SK-N-SH (cell line): ENCODE measurements around the gene CABLES2. TPM values are rescaled to one million over a fixed set of nuclear protein-coding genes. Genes with fewer than 3 reads are reported as not detected.

Experiments used
- CTCF ChIA-PET: fragments of 300-600, 350-600 bp; formaldehyde crosslinking; extraction: SDS; loops from one replicate; lab custom pipeline; 2021; lab: Yijun Ruan, JAX
- POLR2A ChIA-PET: fragments of 350-600 bp; sonication (Branson Sonifier 250); formaldehyde crosslinking; extraction: SDS; loops from one replicate; lab custom pipeline; 2020; ENCODE audit warnings: antibody characterized with exemption, inconsistent platforms; lab: Yijun Ruan, JAX
- DNase-seq: peaks from one replicate; pipeline ENCODE4 v3.0.0; 2012
- H2AFZ ChIP-seq: fragments of 200-600 bp; sonication (generic); 2 replicates; pipeline ENCODE4 v1.8.1; 2016; ENCODE audit warnings: antibody characterized with exemption, mild to moderate bottlenecking, low read depth
- H3F3A ChIP-seq: fragments of 200-600 bp; sonication (generic); replicated peaks from 2 replicates; pipeline ENCODE3; 2016; ENCODE audit warnings: antibody characterized with exemption, mild to moderate bottlenecking; ENCODE audit not compliant: insufficient read depth
- H3K27ac ChIP-seq, 2 experiments: fragments of 200-500 bp in 1 of 2; fragments of 200-600 bp in 1 of 2; sonication (Bioruptor generic) in 1 of 2; sonication (generic), shearing (Covaris generic) in 1 of 2; 2 replicates each; pipeline versions ENCODE4 v1.5.1 to v1.6.1; 2014 to 2016; ENCODE audit warnings: low read depth in 2 of 2, inconsistent platforms in 1 of 2, low read length in 1 of 2, mild to moderate bottlenecking in 1 of 2, mixed read lengths in 1 of 2
- H3K27me3 ChIP-seq: fragments of 200-600 bp; sonication (generic), shearing (Covaris generic); 2 replicates; pipeline ENCODE4 v1.6.1; 2016; ENCODE audit warnings: mixed run types; ENCODE audit not compliant: insufficient read depth
- H3K36me3 ChIP-seq, 2 experiments: fragments of 200-500 bp in 1 of 2; fragments of 200-600 bp in 1 of 2; sonication (Bioruptor generic) in 1 of 2; sonication (generic) in 1 of 2; replicated peaks in 1 of 2; 2 replicates each; pipeline versions ENCODE3 to v1.5.1; 2014 to 2016; ENCODE audit warnings: low read length in 1 of 2, mild to moderate bottlenecking in 1 of 2; ENCODE audit not compliant: insufficient read depth in 2 of 2, control insufficient read depth in 1 of 2
- H3K4me1 ChIP-seq, 2 experiments: fragments of 200-500 bp in 1 of 2; fragments of 200-600 bp in 1 of 2; sonication (Bioruptor generic) in 1 of 2; sonication (generic), shearing (Covaris generic) in 1 of 2; 2 replicates each; pipeline versions ENCODE4 v1.5.1 to v1.6.1; 2014 to 2016; ENCODE audit warnings: low read depth in 1 of 2, low read length in 1 of 2, mixed run types in 1 of 2; ENCODE audit not compliant: insufficient read depth in 2 of 2, control insufficient read depth in 1 of 2
- H3K4me2 ChIP-seq: fragments of 200-600 bp; sonication (generic), shearing (Covaris generic); 2 replicates; pipeline ENCODE4 v1.6.1; 2017; ENCODE audit warnings: mixed run types
- H3K4me3 ChIP-seq, 2 experiments: fragments of 200-500 bp in 1 of 2; fragments of 200-600 bp in 1 of 2; sonication (Bioruptor generic) in 1 of 2; sonication (generic), shearing (Covaris generic) in 1 of 2; 2 replicates each; pipeline versions ENCODE4 v1.5.1 to v1.8.1; 2014 to 2016; ENCODE audit warnings: low read depth in 2 of 2, inconsistent platforms in 1 of 2, low read length in 1 of 2, mild to moderate bottlenecking in 1 of 2, mixed read lengths in 1 of 2, moderate library complexity in 1 of 2
- H3K79me2 ChIP-seq: fragments of 200-600 bp; sonication (generic); 2 replicates; pipeline ENCODE4 v1.8.1; 2017; ENCODE audit warnings: mild to moderate bottlenecking; ENCODE audit not compliant: insufficient read depth
- H3K9ac ChIP-seq: fragments of 200-600 bp; sonication (generic); 2 replicates; pipeline ENCODE4 v1.6.1; 2017; ENCODE audit warnings: mixed run types
- H3K9me2 ChIP-seq: fragments of 200-600 bp; sonication (generic); 2 replicates; pipeline ENCODE4 v1.6.1; 2017; ENCODE audit warnings: mixed run types
- H3K9me3 ChIP-seq: fragments of 200-600 bp; sonication (generic); 2 replicates; pipeline ENCODE4 v1.6.1; 2017; ENCODE audit warnings: mixed run types, mild to moderate bottlenecking, moderate library complexity
- H4K20me1 ChIP-seq: fragments of 200-600 bp; sonication (generic); 2 replicates; pipeline ENCODE4 v1.6.1; 2017; ENCODE audit warnings: mild to moderate bottlenecking, mixed run types; ENCODE audit not compliant: insufficient read depth
- CHD2 ChIP-seq: fragments of 150-350 bp; IDR thresholded peaks from 2 replicates; pipeline ENCODE4 v1.6.1; 2018; ENCODE audit warnings: low read length; ENCODE audit not compliant: partially characterized antibody
- ELF1 ChIP-seq: IDR thresholded peaks from 2 replicates; pipeline ENCODE4 v1.4.0; 2012
- EP300 ChIP-seq, 2 experiments: IDR thresholded peaks; 2 replicates each; pipeline versions ENCODE4 v1.4.0 to v1.6.1; 2012; ENCODE audit warnings: borderline replicate concordance in 1 of 2, low read depth in 1 of 2, low read length in 1 of 2
- EZH2phosphoT487 ChIP-seq: fragments of 200-600 bp; sonication (generic); IDR thresholded peaks from 2 replicates; pipeline ENCODE4 v1.6.1; 2017; ENCODE audit warnings: low read depth, mixed run types, mild to moderate bottlenecking, antibody characterized with exemption, moderate library complexity, borderline replicate concordance
- FOSL2 ChIP-seq: IDR thresholded peaks from 2 replicates; pipeline ENCODE4 v1.4.0; 2012; ENCODE audit warnings: low read depth, mild to moderate bottlenecking, moderate library complexity, borderline replicate concordance
- GATA2 ChIP-seq: sonication (generic); formaldehyde crosslinking; IDR thresholded peaks from 2 replicates; pipeline ENCODE4 v1.5.0; 2020; ENCODE audit warnings: mild to moderate bottlenecking, missing genetic modification reagents
- MXI1 ChIP-seq: IDR thresholded peaks from 2 replicates; pipeline ENCODE4 v1.6.1; 2012; ENCODE audit warnings: mild to moderate bottlenecking, low read depth, low read length, improper control_type of control experiment
- POLR2AphosphoS5 ChIP-seq: IDR thresholded peaks from 2 replicates; pipeline ENCODE4 v1.6.1; 2012; ENCODE audit warnings: low read depth, low read length
- RAD21 ChIP-seq: IDR thresholded peaks from 2 replicates; pipeline ENCODE4 v1.6.1; 2012; ENCODE audit warnings: mild to moderate bottlenecking, low read length
- RCOR1 ChIP-seq: fragments of 150-350 bp; IDR thresholded peaks from 2 replicates; pipeline ENCODE4 v1.6.1; 2017; ENCODE audit warnings: antibody characterized with exemption, low read length
- RFX5 ChIP-seq: IDR thresholded peaks from 2 replicates; pipeline ENCODE4 v1.6.1; 2012; ENCODE audit warnings: mild to moderate bottlenecking, improper control_type of control experiment, low read length
- RXRA ChIP-seq: IDR thresholded peaks from 2 replicates; pipeline ENCODE4 v1.4.0; 2012; ENCODE audit warnings: low read depth, mild to moderate bottlenecking, borderline replicate concordance
- SMC3 ChIP-seq: IDR thresholded peaks from 2 replicates; pipeline ENCODE4 v1.6.1; 2012; ENCODE audit warnings: low read depth, low read length, improper control_type of control experiment
- TAF1 ChIP-seq: IDR thresholded peaks from 2 replicates; pipeline ENCODE4 v1.6.1; 2012; ENCODE audit warnings: low read depth, mild to moderate bottlenecking, low read length, moderate library complexity, borderline replicate concordance
- TCF12 ChIP-seq: IDR thresholded peaks from 2 replicates; pipeline ENCODE4 v1.4.0; 2012
- TEAD4 ChIP-seq: IDR thresholded peaks from 2 replicates; pipeline ENCODE4 v1.4.0; 2012; ENCODE audit warnings: mild to moderate bottlenecking, borderline replicate concordance; ENCODE audit not compliant: insufficient read depth
- YY1 ChIP-seq: IDR thresholded peaks from 2 replicates; pipeline ENCODE4 v1.4.0; 2012; ENCODE audit warnings: low read depth, mild to moderate bottlenecking
- WGBS: methylation state at CpG from one replicate; pipeline ENCODE4 v1.1.6; 2017; ENCODE audit warnings: low lambda C conversion rate; 5-methylcytosine and 5-hydroxymethylcytosine counted together
- polyA plus RNA-seq, 3 experiments: library from polyadenylated mRNA; depleted of rRNA; stranded (reverse); fragments of >200 nt; gene quantifications; 2 replicates each; pipeline ENCODE4 v1.2.3, GENCODE V29; 2012
- TF ChIP-seq, protein P1 (sequence below): fragments of 150-350 bp; IDR thresholded peaks from 2 replicates; pipeline ENCODE4 v1.6.1; 2017; ENCODE audit warnings: antibody characterized with exemption, low read length, low read depth, borderline replicate concordance
- TF ChIP-seq, protein P2 (sequence below): IDR thresholded peaks from 2 replicates; pipeline ENCODE4 v1.4.0; 2012; ENCODE audit warnings: low read depth
- TF ChIP-seq, protein P3 (sequence below): IDR thresholded peaks from 2 replicates; pipeline ENCODE4; 2012
- TF ChIP-seq, protein P4 (sequence below): IDR thresholded peaks from 2 replicates; pipeline ENCODE4 v1.4.0; 2012; ENCODE audit warnings: low read depth, borderline replicate concordance
- TF ChIP-seq, protein P5 (sequence below): IDR thresholded peaks from 2 replicates; pipeline ENCODE4 v1.6.1; 2012; ENCODE audit warnings: mild to moderate bottlenecking, low read depth, low read length, moderate library complexity
- TF ChIP-seq, protein P6 (sequence below): fragments of 200-600 bp; sonication (generic); IDR thresholded peaks from 2 replicates; pipeline ENCODE4 v1.6.1; 2017; ENCODE audit warnings: antibody characterized with exemption, mild to moderate bottlenecking, moderate library complexity

The CABLES2 gene
- polyA plus RNA-seq, 1 of the 3 experiments (the other 2 are of a cell fraction) = 4.8 TPM

DNA sequence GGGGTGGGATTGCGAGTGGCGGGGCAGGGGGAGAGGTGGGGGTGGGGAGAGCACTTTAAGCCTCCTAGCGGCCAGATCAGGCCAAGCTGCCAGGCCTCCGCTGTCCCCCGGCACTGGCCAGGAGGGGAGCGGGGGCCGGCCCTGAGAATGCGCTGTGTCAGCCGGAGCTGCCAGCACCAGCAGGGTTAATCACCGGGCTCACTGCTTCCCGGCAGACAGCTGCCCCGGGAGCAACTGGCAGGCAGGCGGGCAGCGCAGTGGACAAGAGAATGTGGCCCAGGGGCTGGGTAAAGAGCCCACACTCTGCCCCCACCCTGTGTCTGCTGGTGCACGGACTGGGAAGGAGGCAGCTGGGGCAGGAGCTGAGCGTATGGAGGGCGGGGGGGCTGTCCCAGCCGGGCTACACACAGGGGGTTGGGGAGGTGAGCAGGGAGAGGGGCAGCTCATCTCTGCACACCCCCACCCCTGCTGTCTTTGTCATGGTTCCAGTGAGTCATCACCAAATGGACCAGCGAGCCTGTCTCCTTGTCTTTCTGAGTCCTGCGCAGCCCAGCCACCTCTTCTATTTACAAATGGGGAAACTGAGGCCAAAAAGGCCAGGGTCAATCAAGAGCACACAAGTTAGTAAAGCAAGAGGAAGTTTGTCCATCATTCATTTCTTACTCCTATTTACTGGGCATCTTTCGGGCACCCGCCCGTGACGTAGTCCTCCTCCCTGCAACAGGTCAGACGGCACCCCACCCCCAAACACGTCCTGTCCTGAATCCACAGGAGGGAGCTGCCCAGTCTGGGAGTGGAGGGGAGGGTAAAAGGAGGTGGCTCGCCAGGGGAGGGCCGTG lies 37.9 kb downstream of the CABLES2 start:
- Histone ChIP-seq H3K27me3 (no peaks in the 10 kb centered on the region), H3K9me2 (no peaks in the 10 kb centered on the region), H3F3A (peaks cover 13% of the 10 kb centered on the region), H3K4me2 (peak overlapping the region; percentile 84), H3K9ac (no peak overlapping the region), H3K79me2 (peaks cover 16% of the 10 kb centered on the region; the same call in 1 of the 2 replicates), H3K9me3 (no peaks in the 10 kb centered on the region), H3K27ac (peak overlapping the region in 1 of 2 experiments; percentile 93; a peak in 2 of 4 replicates), H4K20me1 (peaks cover 16% of the 10 kb centered on the region), H3K4me3 (peak overlapping the region in 1 of 2 experiments; percentile 35; a peak in 2 of 4 replicates), H3K36me3 (no peaks in the 10 kb centered on the region), H3K4me1 (peaks cover 33 to 77% of the 10 kb centered on the region in 2 experiments; a peak in 3 of 4 replicates), H2AFZ (no peak overlapping the region)
- POLR2A ChIA-PET = interaction anchor here (0.9 to 1.3 kb wide), 3 partner anchors 13 to 149 kb away, joined by 3 to 8 read pairs (median 4); partner anchors contain the start of genes HRH3 and RPS21
- peak; percentile 89 for DNase-seq
- CTCF ChIA-PET = interaction anchor here (0.7 to 12.0 kb wide), 18 partner anchors 12 to 438 kb away, joined by 3 to 127 read pairs (median 4); partner anchors contain the start of genes ADRM1 and RPS21
- 27% methylated on average over 11 of the region's 28 CpGs for WGBS
- TF ChIP-seq EP300 (IDR thresholded peaks at IDR 0.05; ENCODE audit: borderline replicate concordance in 1 of 2, low read depth in 1 of 2, low read length in 1 of 2) (peak in 1 of 2 experiments; percentile 16; a peak in 1 of 4 replicates), RCOR1 (peak; percentile 31), EZH2phosphoT487 (no peak), RFX5 (no peak), GATA2 (CRISPR knock-in tag) (no peak), FOSL2 (peak; percentile 19; the same call in 1 of the 2 replicates), YY1 (no peak), TAF1 (no peak; the same call in 1 of the 2 replicates), MXI1 (0 out of 2 replicates have a peak, but pooled peaks have one; percentile 27), ELF1 (no peak), RAD21 (no peak), SMC3 (no peak), CHD2 (peak; percentile 10), POLR2AphosphoS5 (no peak), RXRA (peak; percentile 28; the same call in 1 of the 2 replicates), TEAD4 (no peak), TCF12 (peak; percentile 45)
- TF ChIP-seq, protein P1, sequence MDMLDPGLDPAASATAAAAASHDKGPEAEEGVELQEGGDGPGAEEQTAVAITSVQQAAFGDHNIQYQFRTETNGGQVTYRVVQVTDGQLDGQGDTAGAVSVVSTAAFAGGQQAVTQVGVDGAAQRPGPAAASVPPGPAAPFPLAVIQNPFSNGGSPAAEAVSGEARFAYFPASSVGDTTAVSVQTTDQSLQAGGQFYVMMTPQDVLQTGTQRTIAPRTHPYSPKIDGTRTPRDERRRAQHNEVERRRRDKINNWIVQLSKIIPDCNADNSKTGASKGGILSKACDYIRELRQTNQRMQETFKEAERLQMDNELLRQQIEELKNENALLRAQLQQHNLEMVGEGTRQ = no peak
- TF ChIP-seq, protein P2, sequence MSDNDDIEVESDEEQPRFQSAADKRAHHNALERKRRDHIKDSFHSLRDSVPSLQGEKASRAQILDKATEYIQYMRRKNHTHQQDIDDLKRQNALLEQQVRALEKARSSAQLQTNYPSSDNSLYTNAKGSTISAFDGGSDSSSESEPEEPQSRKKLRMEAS = peak; percentile 46; the same call in 1 of the 2 replicates
- TF ChIP-seq, protein P3, sequence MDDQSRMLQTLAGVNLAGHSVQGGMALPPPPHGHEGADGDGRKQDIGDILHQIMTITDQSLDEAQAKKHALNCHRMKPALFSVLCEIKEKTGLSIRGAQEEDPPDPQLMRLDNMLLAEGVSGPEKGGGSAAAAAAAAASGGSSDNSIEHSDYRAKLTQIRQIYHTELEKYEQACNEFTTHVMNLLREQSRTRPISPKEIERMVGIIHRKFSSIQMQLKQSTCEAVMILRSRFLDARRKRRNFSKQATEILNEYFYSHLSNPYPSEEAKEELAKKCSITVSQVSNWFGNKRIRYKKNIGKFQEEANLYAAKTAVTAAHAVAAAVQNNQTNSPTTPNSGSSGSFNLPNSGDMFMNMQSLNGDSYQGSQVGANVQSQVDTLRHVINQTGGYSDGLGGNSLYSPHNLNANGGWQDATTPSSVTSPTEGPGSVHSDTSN = no peak; the same call in 1 of the 2 replicates
- TF ChIP-seq, protein P4, sequence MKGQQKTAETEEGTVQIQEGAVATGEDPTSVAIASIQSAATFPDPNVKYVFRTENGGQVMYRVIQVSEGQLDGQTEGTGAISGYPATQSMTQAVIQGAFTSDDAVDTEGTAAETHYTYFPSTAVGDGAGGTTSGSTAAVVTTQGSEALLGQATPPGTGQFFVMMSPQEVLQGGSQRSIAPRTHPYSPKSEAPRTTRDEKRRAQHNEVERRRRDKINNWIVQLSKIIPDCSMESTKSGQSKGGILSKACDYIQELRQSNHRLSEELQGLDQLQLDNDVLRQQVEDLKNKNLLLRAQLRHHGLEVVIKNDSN = no peak
- TF ChIP-seq, protein P5, sequence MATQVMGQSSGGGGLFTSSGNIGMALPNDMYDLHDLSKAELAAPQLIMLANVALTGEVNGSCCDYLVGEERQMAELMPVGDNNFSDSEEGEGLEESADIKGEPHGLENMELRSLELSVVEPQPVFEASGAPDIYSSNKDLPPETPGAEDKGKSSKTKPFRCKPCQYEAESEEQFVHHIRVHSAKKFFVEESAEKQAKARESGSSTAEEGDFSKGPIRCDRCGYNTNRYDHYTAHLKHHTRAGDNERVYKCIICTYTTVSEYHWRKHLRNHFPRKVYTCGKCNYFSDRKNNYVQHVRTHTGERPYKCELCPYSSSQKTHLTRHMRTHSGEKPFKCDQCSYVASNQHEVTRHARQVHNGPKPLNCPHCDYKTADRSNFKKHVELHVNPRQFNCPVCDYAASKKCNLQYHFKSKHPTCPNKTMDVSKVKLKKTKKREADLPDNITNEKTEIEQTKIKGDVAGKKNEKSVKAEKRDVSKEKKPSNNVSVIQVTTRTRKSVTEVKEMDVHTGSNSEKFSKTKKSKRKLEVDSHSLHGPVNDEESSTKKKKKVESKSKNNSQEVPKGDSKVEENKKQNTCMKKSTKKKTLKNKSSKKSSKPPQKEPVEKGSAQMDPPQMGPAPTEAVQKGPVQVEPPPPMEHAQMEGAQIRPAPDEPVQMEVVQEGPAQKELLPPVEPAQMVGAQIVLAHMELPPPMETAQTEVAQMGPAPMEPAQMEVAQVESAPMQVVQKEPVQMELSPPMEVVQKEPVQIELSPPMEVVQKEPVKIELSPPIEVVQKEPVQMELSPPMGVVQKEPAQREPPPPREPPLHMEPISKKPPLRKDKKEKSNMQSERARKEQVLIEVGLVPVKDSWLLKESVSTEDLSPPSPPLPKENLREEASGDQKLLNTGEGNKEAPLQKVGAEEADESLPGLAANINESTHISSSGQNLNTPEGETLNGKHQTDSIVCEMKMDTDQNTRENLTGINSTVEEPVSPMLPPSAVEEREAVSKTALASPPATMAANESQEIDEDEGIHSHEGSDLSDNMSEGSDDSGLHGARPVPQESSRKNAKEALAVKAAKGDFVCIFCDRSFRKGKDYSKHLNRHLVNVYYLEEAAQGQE = no peak
- TF ChIP-seq, protein P6, sequence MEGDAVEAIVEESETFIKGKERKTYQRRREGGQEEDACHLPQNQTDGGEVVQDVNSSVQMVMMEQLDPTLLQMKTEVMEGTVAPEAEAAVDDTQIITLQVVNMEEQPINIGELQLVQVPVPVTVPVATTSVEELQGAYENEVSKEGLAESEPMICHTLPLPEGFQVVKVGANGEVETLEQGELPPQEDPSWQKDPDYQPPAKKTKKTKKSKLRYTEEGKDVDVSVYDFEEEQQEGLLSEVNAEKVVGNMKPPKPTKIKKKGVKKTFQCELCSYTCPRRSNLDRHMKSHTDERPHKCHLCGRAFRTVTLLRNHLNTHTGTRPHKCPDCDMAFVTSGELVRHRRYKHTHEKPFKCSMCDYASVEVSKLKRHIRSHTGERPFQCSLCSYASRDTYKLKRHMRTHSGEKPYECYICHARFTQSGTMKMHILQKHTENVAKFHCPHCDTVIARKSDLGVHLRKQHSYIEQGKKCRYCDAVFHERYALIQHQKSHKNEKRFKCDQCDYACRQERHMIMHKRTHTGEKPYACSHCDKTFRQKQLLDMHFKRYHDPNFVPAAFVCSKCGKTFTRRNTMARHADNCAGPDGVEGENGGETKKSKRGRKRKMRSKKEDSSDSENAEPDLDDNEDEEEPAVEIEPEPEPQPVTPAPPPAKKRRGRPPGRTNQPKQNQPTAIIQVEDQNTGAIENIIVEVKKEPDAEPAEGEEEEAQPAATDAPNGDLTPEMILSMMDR = peak; percentile 49
